GM12891 (cell line): ENCODE data around the gene WDR62.
"Not testable (repeated sequence)": the region's sequence is repeated elsewhere in the genome, so short reads cannot be mapped to it uniquely, and the experiment has no call there.

Experiments
- PAX5 ChIP-seq: IDR thresholded peaks from 2 replicates; pipeline ENCODE4 v1.6.1; 2011; ENCODE audit warnings: low read length, moderate library complexity, mild to moderate bottlenecking; ENCODE audit not compliant: insufficient read depth, severe bottlenecking
- POLR2A ChIP-seq: IDR thresholded peaks from 2 replicates; pipeline ENCODE4 v1.6.1; 2011; ENCODE audit warnings: low read depth, low read length, control low read depth
- POLR2AphosphoS5 ChIP-seq: IDR thresholded peaks from 2 replicates; pipeline ENCODE4 v1.6.1; 2011; ENCODE audit warnings: low read depth, low read length, control low read depth
- POU2F2 ChIP-seq: IDR thresholded peaks from 2 replicates; pipeline ENCODE4 v1.6.1; 2011; ENCODE audit warnings: low read depth, mild to moderate bottlenecking, control low read depth, low read length, moderate library complexity
- SPI1 ChIP-seq: IDR thresholded peaks from 2 replicates; pipeline ENCODE4 v1.6.1; 2011; ENCODE audit warnings: low read depth, low read length, control low read depth
- TAF1 ChIP-seq: IDR thresholded peaks from 2 replicates; pipeline ENCODE4 v1.6.1; 2011; ENCODE audit warnings: low read depth, low read length, control low read depth

DNA sequence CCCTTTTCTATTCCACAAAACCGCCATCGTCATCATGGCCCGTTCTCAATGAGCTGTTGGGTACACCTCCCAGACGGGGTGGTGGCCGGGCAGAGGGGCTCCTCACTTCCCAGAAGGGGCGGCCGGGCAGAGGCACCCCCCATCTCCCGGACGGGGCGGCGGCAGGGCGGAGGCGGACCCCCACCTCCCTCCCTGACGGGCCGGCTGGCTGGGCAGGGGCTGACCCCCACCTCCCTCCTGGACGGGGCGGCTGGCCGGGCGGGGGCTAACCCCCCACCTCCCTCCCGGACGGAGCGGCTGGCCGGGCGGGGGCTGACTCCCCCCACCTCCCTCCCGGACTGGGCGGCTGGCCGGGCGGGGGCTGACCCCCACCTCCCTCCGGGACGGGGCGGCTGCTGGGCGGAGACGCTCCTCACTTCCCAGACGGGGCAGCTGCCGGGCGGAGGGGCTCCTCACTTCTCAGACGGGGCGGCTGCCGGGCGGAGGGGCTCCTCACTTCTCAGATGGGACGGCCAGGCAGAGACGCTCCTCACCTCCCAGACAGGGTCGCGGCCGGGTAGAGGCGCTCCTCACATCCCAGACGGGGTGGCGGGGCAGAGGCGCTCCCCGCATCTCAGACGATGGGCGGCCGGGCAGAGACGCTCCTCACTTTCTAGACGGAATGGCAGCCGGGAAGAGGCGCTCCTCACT is 14.3 kb downstream of the WDR62 start:
- TF ChIP-seq POLR2A, POLR2AphosphoS5, TAF1, PAX5, SPI1, POU2F2: not testable (repeated sequence)
